PC-9 (cell line): ENCODE measurements around the gene MIS12.

Experiments used
- EZH2 ChIP-seq: fragments of 200-600 bp; sonication (generic); IDR thresholded peaks from 2 replicates; pipeline ENCODE4 v1.8.0; 2017; ENCODE audit warnings: antibody characterized with exemption, low read depth
- TF ChIP-seq, protein P1 (sequence below): fragments of 200-600 bp; sonication (generic); conservative IDR thresholded peaks from 2 replicates; pipeline ENCODE4 v1.6.1; 2017; ENCODE audit warnings: mixed run types, antibody characterized with exemption, mild to moderate bottlenecking, moderate library complexity

- TF ChIP-seq, protein P1, sequence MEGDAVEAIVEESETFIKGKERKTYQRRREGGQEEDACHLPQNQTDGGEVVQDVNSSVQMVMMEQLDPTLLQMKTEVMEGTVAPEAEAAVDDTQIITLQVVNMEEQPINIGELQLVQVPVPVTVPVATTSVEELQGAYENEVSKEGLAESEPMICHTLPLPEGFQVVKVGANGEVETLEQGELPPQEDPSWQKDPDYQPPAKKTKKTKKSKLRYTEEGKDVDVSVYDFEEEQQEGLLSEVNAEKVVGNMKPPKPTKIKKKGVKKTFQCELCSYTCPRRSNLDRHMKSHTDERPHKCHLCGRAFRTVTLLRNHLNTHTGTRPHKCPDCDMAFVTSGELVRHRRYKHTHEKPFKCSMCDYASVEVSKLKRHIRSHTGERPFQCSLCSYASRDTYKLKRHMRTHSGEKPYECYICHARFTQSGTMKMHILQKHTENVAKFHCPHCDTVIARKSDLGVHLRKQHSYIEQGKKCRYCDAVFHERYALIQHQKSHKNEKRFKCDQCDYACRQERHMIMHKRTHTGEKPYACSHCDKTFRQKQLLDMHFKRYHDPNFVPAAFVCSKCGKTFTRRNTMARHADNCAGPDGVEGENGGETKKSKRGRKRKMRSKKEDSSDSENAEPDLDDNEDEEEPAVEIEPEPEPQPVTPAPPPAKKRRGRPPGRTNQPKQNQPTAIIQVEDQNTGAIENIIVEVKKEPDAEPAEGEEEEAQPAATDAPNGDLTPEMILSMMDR, result no peak
- no peak for TF ChIP-seq EZH2
These were observed 15.3 kb downstream of the MIS12 start for GRCh38 chr17:5501685-5502084.
